ENCODE data around the gene CARD19.

GRCh38 chr9:93065135-93065720 lies 30.8 kb upstream of the CARD19 start:
- no peak for TF ChIP-seq CTCF (IDR thresholded peaks at IDR 0.05)
- TF ChIP-seq ZFX (IDR thresholded peaks at IDR 0.05; ENCODE audit: borderline replicate concordance): no peak
